HG02852 (cell line): ENCODE data around the gene PASK.
"Not testable (repeated sequence)": the region's sequence is repeated elsewhere in the genome, so short reads cannot be mapped to it uniquely, and the experiment has no call there.

Experiments
- ATAC-seq: cut with Tn5 transposase; IDR thresholded peaks from one replicate; pipeline ENCODE4 v1.9.1; 2021; ENCODE audit warnings: mild to moderate bottlenecking, moderate library complexity; ENCODE audit not compliant: unreplicated experiment

The PASK gene

GRCh38 chr2:241148891-241149674 lies at the start of gene PASK:
TSS of gene PASK (minus strand) at chr2:241149472. CDS start at chr2:241143032, 6,440 bp downstream.
- peak; percentile 74 for ATAC-seq

DNA sequence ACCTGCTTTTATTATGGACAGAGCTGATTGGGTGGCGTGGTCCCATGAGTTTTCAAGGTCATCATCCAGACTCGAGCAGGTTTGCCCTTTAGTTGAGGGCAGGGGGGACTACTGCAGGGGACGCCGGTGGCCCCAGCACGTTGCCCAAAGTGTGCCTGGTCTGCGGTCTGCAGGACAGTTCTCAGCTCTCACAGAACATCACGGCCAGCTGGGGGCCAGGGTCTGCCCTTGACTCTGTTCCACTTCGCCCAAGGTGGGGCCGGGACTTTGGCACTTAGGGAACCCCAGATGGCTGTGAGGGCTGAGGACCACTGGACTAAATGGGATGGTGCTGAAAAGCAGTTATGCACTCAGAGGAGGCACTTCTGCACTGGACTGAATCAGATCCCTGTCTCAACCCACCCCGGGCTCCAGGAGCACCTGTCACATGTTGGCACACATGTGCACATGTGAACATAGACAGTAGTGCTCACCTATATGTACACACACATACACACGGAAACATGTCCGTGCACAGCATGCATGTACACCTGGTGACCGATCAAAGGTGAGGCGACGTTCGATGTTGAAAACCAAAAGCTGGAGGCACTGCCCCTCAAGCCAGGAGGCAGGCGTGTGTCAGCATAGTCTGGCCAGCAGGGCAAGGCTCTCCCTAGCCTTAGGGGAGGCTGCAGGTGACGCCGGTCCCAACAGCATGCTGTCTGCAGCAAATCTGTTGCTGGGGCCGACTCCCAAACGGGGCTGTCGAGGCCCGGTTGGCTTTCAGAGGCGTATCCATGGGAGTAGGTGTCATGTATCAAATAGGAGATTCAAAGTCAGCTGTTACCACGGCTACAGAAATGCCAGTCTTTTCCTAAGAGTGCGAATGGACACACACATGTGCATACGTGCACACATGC lies 49.4 kb upstream of the PASK start:
- no peak for ATAC-seq

GRCh38 chr2:241197947-241198346 lies 48.7 kb upstream of the PASK start:
- ATAC-seq = no peak

DNA sequence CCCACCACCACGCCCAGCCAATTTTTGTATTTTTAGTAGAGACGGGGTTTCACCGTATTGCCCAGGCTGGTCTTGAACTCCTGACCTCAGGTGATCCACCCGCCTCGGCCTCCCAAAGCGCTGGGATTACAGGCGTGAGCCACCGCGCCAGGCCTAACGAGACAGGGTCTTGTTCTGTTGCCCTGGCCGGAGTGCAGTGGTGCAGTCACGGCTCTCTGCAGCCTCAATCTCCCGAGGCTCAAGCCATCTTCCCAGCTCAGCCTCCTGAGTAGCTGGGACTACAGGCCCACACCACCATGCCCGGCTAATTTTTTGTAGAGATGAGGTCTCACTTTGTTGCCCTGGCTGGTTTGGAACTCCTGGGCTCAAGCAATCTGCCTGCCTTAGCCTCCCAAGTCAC lies 48.0 kb upstream of the PASK start:
- not testable (repeated sequence) for ATAC-seq

DNA sequence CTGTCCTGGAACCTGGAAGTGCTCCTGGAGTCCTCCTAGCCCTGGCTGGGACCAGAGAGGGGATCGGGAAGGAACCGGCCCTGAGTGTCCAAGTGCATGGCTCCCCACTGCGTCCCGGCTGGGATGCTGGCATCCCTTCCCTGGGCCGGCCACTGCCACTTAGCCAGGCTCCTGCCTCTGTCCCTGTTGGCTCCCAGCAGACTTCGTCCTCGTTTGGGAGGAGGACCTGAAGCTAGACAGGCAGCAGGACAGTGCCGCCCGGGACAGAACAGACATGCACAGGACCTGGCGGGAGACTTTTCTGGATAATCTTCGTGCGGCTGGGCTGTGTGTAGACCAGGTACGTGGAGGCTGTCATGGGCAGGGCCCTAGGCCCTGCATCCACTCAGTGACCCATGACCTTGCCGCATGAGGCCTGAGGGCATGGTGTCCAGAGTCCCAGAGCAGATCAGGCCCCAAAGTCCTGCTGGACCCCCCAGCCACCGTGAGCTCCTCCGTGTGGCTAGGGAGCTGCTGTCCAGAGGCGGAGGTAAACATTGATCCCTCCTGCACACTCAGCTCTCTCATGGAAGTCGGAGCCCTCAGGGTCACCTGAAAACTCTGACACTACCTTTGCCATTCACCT lies 46.3 kb upstream of the PASK start:
- no peak for ATAC-seq

- no peak for ATAC-seq
These were observed 45.5 kb upstream of the PASK start for GRCh38 chr2:241194811-241195210.

DNA sequence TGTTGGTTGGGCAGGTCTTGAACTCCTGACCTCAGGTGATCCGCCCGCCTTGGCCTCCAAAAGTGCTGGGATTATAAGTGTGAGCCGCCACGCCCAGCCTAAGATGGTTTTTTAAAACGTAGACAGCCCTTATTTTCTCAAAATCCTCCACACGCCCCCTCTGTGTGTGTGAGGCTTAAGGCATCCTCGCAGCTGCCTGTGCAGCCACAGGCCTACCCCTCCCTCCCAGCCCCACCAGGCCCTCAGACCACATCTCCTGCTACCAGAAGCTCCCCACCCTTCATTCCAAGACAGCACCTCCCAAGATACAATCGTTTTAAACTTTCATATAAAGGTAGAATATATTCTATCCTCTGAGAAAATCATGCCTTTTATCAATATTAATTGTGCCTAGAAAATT lies 44.0 kb upstream of the PASK start:
- no peak for ATAC-seq

DNA sequence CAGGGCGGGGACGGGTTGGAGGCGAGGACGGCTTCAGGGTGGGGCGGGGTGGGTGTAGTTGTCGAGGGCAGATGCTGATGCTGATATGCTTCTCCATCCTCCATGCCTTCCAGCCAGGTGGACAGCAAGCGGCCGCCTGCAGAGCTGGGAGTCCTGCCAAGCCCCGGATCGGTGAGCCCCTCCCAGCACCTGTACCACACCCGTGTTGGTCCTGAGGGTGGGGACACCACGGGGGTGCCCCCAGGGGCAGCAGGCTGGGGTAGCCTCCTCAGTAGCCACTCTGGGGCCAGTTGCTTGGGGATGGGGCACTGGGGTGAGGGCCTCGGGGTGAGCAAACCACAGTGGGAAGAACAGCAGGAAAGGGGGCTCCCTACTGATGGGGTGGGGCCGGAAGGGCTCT lies 41.8 kb upstream of the PASK start:
- no peak for ATAC-seq

GRCh38 chr2:241190291-241190981 lies 41.2 kb upstream of the PASK start:
- no peak for ATAC-seq

DNA sequence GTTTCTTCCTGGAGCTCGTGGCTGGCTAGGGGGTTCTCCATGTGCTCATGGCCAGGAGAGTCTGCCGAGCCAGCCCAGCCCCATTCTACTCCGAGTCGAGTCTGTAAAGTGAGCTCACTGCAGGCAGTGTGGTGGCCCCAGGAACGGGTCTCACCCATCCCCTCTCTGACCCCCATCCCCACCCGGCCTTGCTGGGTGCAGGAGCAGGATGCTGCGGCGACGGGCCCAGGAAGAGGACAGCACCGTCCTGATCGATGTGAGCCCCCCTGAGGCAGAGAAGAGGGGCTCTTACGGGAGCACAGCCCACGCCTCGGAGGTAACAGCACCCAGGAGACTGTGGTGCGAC lies 40.6 kb upstream of the PASK start:
- ATAC-seq = no peak

- ATAC-seq = no peak
These were observed 40.0 kb upstream of the PASK start for GRCh38 chr2:241189093-241189855.

DNA sequence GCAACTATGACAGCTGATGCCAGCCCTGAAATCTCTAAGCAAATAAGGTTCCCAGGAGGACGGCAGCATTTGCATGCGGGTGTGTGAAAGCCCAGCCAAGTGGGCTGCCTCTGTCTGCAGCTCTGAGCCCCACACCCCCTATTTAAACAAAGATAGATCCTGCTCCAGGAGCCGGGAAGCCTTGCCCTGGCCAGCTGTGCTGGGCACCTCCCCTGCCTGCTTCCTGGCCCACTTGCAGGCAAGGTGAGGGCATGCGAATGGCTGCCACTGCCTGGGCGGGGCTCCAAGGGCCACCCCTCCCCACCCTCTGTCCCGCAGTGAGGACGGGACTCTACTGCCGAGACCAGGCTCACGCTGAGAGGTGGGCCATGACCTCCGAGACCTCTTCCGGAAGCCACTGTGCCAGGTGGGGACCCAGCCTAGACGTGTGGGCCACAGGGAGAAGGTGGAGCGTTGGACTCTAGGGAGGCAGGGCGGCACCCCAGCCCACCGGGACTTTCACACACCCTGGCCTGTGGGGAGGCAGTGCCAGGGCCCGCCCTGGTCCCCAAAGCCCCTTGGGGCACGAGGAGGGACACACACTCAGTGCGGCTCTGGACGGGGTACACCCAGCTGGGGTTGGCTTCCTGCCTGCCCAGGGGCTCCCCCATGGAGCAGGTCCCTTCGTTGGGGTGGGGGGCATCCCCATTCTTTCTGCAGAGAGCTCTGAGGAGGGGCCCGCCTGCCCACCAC lies 39.3 kb upstream of the PASK start, which contains the start of gene ANO7:
ANO7 (plus strand) TSS at position 317 of the 732 bp plus-strand sequence. CDS start 1,387 bp downstream, outside the sequence.
- no peak for ATAC-seq

GRCh38 chr2:241187918-241188234 lies 38.6 kb upstream of the PASK start:
- ATAC-seq = no peak

GRCh38 chr2:241187101-241187917 lies 38.0 kb upstream of the PASK start:
- no peak for ATAC-seq

GRCh38 chr2:241185961-241186360 lies 36.7 kb upstream of the PASK start:
- ATAC-seq = no peak

DNA sequence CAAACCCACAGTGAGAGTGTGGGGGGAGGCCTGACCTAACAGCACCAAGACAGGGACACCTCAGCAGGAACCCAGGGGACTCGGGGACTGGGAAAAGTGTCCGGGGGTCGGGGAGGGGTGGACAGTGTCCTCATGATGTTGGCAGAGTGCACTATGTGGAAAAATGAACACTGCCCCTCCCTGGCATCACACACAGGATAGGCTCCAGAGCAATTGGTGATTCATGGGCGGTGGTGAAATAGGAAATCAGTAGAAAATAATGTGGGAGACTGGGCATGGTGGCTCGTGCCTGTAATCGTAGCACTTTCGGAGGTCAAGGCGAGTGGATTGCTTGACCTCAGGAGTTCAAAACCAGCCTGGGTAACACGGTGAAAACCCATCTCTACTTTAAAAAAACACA lies 35.6 kb upstream of the PASK start:
- ATAC-seq = no peak

GRCh38 chr2:241183221-241183620 lies 33.9 kb upstream of the PASK start:
- ATAC-seq = no peak

- no peak for ATAC-seq
These were observed 33.4 kb upstream of the PASK start for GRCh38 chr2:241182531-241183133.
